Measurements from ENCODE around the gene PTPRJ. TPM values are rescaled to one million over a fixed set of nuclear protein-coding genes. Genes with fewer than 3 reads are reported as not detected.
A peak's percentile ranks its signal among the peaks of the same experiment; 100 is the strongest.

Gene PTPRJ
- total and polyA plus RNA-seq, 2 donors (not counting 1 experiment from before 2014, with no cell fraction given) = 11.2 to 20.0 TPM

GRCh38 chr11:48005136-48005535 lies 24.8 kb downstream of the PTPRJ start:
- Histone ChIP-seq H3K27ac (ENCODE audit: low read length in 2 of 2) (no peak overlapping the region), H4K20me1 (ENCODE audit: control insufficient read depth, insufficient read depth, low read length, poor library complexity, severe bottlenecking) (peaks cover 6% of the 10 kb centered on the region), H3K9me3 (ENCODE audit: control extremely low read depth in 1 of 3, control insufficient read depth in 2 of 3, insufficient read depth in 1 of 3, low read length in 2 of 3) (no peaks in the 10 kb centered on the region), H3K9ac (ENCODE audit: low read length) (no peak overlapping the region), H2AFZ (ENCODE audit: insufficient read depth, low read depth, low read length, poor library complexity, severe bottlenecking) (no peak overlapping the region), H3K4me3 (ENCODE audit: control extremely low read depth in 1 of 5, extremely low read depth in 1 of 5, insufficient read depth in 1 of 5, low read depth in 2 of 5, low read length in 4 of 5) (no peak overlapping the region), H3K79me2 (ENCODE audit: control insufficient read depth, insufficient read depth, low read length) (peaks cover 97% of the 10 kb centered on the region), H3K4me1 (ENCODE audit: control insufficient read depth in 2 of 2, insufficient read depth in 2 of 2, low read length in 2 of 2) (peaks cover 48 to 67% of the 10 kb centered on the region in 2 donors), H3K27me3 (replicated peaks in 1 of 4; ENCODE audit: control extremely low read depth in 1 of 4, control insufficient read depth in 3 of 4, insufficient read depth in 4 of 4, low read length in 3 of 4) (no peaks in the 10 kb centered on the region), H3K36me3 (replicated peaks in 1 of 2; ENCODE audit: control extremely low read depth in 1 of 2, control insufficient read depth in 1 of 2, extremely low read depth in 1 of 2, insufficient read depth in 2 of 2, low read length in 1 of 2) (no peaks in the 10 kb centered on the region), H3K4me2 (replicated peaks; ENCODE audit: low read depth, low read length, poor library complexity, severe bottlenecking) (peak overlapping the region; percentile 35)
- ChIA-PET POLR2A (interaction anchor here (2.2 kb wide), 1 partner anchor 8 kb away, joined by 6 read pairs; no protein-coding TSS in a partner anchor), CTCF (interaction anchor here (1.1 to 2.1 kb wide), 3 partner anchors 10 to 71 kb away, joined by 5 to 10 read pairs (median 6); no protein-coding TSS in a partner anchor)
- ATAC-seq (ENCODE audit: low read depth) (no peak), DNase-seq (no peak)
- H3K4me1 Mint-ChIP-seq = peaks cover 55% of the 10 kb centered on the region
- H3K9me3 Mint-ChIP-seq (ENCODE audit: insufficient read depth) = no peaks in the 10 kb centered on the region
- intact Hi-C loops (cut with micrococcal nuclease) = loop anchor here (2.0 kb wide), 2 partner anchors 14 to 16 kb away; no protein-coding TSS in a partner anchor
- H3K27me3 Mint-ChIP-seq = no peaks in the 10 kb centered on the region
- peak overlapping the region; percentile 78 for H3K27ac Mint-ChIP-seq
- TF ChIP-seq CTCF (IDR thresholded peaks at IDR 0.05) (no peak), EZH2 (IDR thresholded peaks at IDR 0.05; ENCODE audit: borderline replicate concordance, insufficient read depth, low read depth, low read length, poor library complexity, severe bottlenecking) (no peak)
- H3K4me3 Mint-ChIP-seq = peak overlapping the region; percentile 63
- 78% methylated on average over 1 of the region's 4 CpGs for WGBS (ENCODE audit: insufficient coverage)

DNA sequence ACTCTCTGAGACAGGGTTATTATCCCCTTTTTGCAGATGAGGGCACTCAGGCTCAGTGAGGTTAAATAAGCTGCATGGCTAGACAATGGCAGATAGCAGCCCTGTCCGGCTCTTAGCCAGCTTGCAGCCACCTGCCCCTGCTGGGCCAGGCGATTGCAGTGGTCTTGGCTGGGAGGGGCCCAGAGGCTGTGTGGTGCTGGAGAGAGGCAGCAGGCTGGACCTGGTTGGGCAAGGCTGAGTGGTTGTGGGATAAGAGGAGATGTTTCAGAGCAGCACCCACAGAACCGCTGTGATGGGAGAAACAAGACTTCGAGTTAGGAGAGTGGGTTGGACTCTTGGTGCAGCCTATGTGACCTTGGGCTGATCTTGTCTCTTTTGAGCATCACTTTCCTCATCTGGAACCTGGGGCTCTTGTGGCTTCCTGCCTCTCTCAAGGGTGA lies 25.5 kb downstream of the PTPRJ start:
- no peaks in the 10 kb centered on the region for H3K27me3 Mint-ChIP-seq
- ChIA-PET CTCF (interaction anchor here (1.1 to 2.1 kb wide), 3 partner anchors 9 to 72 kb away, joined by 5 to 10 read pairs (median 6); no protein-coding TSS in a partner anchor), POLR2A (no interaction called here)
- Histone ChIP-seq H2AFZ (ENCODE audit: insufficient read depth, low read depth, low read length, poor library complexity, severe bottlenecking) (peak overlapping the region; percentile 43), H3K79me2 (ENCODE audit: control insufficient read depth, insufficient read depth, low read length) (peaks cover 95% of the 10 kb centered on the region), H3K27me3 (replicated peaks in 1 of 4; ENCODE audit: control extremely low read depth in 1 of 4, control insufficient read depth in 3 of 4, insufficient read depth in 4 of 4, low read length in 3 of 4) (no peaks in the 10 kb centered on the region), H3K4me1 (ENCODE audit: control insufficient read depth in 2 of 2, insufficient read depth in 2 of 2, low read length in 2 of 2) (peaks cover 44 to 61% of the 10 kb centered on the region in 2 donors), H3K36me3 (replicated peaks in 1 of 2; ENCODE audit: control extremely low read depth in 1 of 2, control insufficient read depth in 1 of 2, extremely low read depth in 1 of 2, insufficient read depth in 2 of 2, low read length in 1 of 2) (no peaks in the 10 kb centered on the region), H3K27ac (ENCODE audit: low read length in 2 of 2) (no peak overlapping the region), H3K4me2 (replicated peaks; ENCODE audit: low read depth, low read length, poor library complexity, severe bottlenecking) (peak overlapping the region; percentile 35), H3K9me3 (ENCODE audit: control extremely low read depth in 1 of 3, control insufficient read depth in 2 of 3, insufficient read depth in 1 of 3, low read length in 2 of 3) (no peaks in the 10 kb centered on the region), H4K20me1 (ENCODE audit: control insufficient read depth, insufficient read depth, low read length, poor library complexity, severe bottlenecking) (peaks cover 6% of the 10 kb centered on the region), H3K9ac (ENCODE audit: low read length) (no peak overlapping the region), H3K4me3 (ENCODE audit: control extremely low read depth in 1 of 5, extremely low read depth in 1 of 5, insufficient read depth in 1 of 5, low read depth in 2 of 5, low read length in 4 of 5) (no peak overlapping the region)
- ATAC-seq (ENCODE audit: low read depth) (no peak), DNase-seq (no peak)
- peaks cover 50% of the 10 kb centered on the region for H3K4me1 Mint-ChIP-seq
- no peaks in the 10 kb centered on the region for H3K9me3 Mint-ChIP-seq (ENCODE audit: insufficient read depth)
- H3K4me3 Mint-ChIP-seq = peak overlapping the region; percentile 63
- intact Hi-C loops (cut with micrococcal nuclease) = loop anchor here (2.0 kb wide), 2 partner anchors 15 kb away; no protein-coding TSS in a partner anchor
- 83% methylated on average over 4 of the region's 4 CpGs for WGBS (ENCODE audit: insufficient coverage)
- TF ChIP-seq CTCF (IDR thresholded peaks at IDR 0.05) (no peak), EZH2 (IDR thresholded peaks at IDR 0.05; ENCODE audit: borderline replicate concordance, insufficient read depth, low read depth, low read length, poor library complexity, severe bottlenecking) (no peak)
- peak overlapping the region; percentile 83 for H3K27ac Mint-ChIP-seq
